Measurements from ENCODE around the gene NRBF2. TPM values are rescaled to one million over a fixed set of nuclear protein-coding genes. Genes with fewer than 3 reads are reported as not detected.

NRBF2 gene
- polyA plus RNA-seq, 3 donors = 13.6 to 38.1 (median 17.9) TPM

DNA sequence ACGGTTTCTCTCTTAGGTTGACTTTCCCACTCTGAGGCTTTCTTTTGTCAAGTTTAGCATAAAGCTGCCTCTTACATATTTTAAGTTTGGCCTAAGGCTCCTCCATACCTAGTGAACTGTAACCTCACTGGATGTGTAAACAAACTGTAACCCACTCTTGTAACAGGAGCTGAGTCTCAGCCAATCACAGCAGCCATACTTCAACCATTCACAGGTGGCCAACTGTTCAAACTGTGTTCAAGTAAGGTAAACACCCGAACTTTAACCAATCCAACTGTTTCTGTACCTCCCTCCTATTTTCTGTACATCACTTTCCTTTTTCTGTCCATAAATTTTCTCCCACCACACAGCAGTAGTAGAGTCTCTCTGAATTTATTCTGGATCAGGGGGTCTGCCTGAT is 7.7 kb upstream of the NRBF2 start:
- Mint-ChIP-seq H3K4me3 (no peak overlapping the region), H3K27ac (no peak overlapping the region)

DNA sequence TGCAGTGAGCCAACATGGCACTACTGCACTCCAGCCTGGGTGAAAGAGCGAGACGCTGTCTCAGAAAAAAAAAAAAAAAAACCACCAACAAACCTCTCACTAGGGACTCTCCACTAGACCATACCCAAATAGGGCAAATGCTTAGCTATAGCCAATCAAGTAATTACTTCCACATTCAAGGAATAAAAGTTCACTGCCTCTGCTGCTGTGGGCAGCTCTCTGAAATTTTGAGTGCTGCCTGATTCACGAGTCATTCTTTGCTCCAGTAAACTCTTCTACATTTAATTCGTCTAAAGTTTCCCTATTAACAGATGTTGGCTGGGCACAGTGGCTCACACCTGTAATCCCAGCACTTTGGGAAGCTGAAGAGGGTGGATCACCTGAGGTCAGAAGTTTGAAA is 4.7 kb upstream of the NRBF2 start:
- intact Hi-C loops (cut with micrococcal nuclease) = no loop called here
- Mint-ChIP-seq H3K9me3 (peaks cover 5 to 14% (median 9%) of the 10 kb centered on the region in 7 donors), H3K27me3 (ENCODE audit: low read depth in 3 of 3) (peaks cover 3 to 18% (median 4%) of the 10 kb centered on the region in 3 donors), H3K27ac (peak overlapping the region in 1 of 7 donors; percentile 6), H3K4me3 (no peak overlapping the region), H3K4me1 (peaks cover 7% of the 10 kb centered on the region), H3K36me3 (no peaks in the 10 kb centered on the region)
- peaks cover 0 to 5% of the 10 kb centered on the region in 2 donors for H3K9me3 ChIP-seq (replicated peaks in 1 of 2; ENCODE audit: control insufficient read depth in 1 of 2, insufficient read depth in 1 of 2, low read length in 2 of 2)
- TF ChIP-seq, protein P1, sequence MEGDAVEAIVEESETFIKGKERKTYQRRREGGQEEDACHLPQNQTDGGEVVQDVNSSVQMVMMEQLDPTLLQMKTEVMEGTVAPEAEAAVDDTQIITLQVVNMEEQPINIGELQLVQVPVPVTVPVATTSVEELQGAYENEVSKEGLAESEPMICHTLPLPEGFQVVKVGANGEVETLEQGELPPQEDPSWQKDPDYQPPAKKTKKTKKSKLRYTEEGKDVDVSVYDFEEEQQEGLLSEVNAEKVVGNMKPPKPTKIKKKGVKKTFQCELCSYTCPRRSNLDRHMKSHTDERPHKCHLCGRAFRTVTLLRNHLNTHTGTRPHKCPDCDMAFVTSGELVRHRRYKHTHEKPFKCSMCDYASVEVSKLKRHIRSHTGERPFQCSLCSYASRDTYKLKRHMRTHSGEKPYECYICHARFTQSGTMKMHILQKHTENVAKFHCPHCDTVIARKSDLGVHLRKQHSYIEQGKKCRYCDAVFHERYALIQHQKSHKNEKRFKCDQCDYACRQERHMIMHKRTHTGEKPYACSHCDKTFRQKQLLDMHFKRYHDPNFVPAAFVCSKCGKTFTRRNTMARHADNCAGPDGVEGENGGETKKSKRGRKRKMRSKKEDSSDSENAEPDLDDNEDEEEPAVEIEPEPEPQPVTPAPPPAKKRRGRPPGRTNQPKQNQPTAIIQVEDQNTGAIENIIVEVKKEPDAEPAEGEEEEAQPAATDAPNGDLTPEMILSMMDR (IDR thresholded peaks at IDR 0.05) = no peak
- peaks cover 3% of the 10 kb centered on the region for H3K79me2 ChIP-seq (ENCODE audit: insufficient read depth, low read length)
- no peaks in the 10 kb centered on the region for H3K36me3 ChIP-seq (replicated peaks in 1 of 2; ENCODE audit: control insufficient read depth in 1 of 2, insufficient read depth in 2 of 2, low read length in 2 of 2)
- DNase-seq = no peak
- H3K4me3 ChIP-seq (replicated peaks in 1 of 3; ENCODE audit: low read depth in 2 of 3, low read length in 3 of 3) = no peak overlapping the region
- no peak overlapping the region for H3K27ac ChIP-seq (ENCODE audit: low read depth in 1 of 2, low read length in 2 of 2)
- WGBS (ENCODE audit: insufficient coverage) = 80% methylated on average over 1 of the region's 4 CpGs
- peaks cover 5% of the 10 kb centered on the region in 2 donors for H3K4me1 ChIP-seq (ENCODE audit: control insufficient read depth in 1 of 2, insufficient read depth in 2 of 2, low read length in 2 of 2)
- no peak overlapping the region for H3K9ac ChIP-seq (ENCODE audit: insufficient read depth, low read length, poor library complexity, severe bottlenecking)
- no peaks in the 10 kb centered on the region for H3K27me3 ChIP-seq (ENCODE audit: control insufficient read depth in 2 of 2, insufficient read depth in 2 of 2, low read length in 2 of 2)
- no peaks in the 10 kb centered on the region for H4K20me1 ChIP-seq (ENCODE audit: insufficient read depth, low read length)
- no peak overlapping the region for H3K4me2 ChIP-seq (replicated peaks; ENCODE audit: extremely low read depth, low read length, poor library complexity, severe bottlenecking)
- no peak overlapping the region for H2AFZ ChIP-seq (ENCODE audit: insufficient read depth, low read depth, low read length, poor library complexity, severe bottlenecking)

More for the DNA sequence above, 7.7 kb upstream of the NRBF2 start:
- peaks cover 0 to 1% (median 0%) of the 10 kb centered on the region in 7 donors for H3K9me3 Mint-ChIP-seq
- H3K27me3 Mint-ChIP-seq (ENCODE audit: low read depth in 3 of 3) = peaks cover 4 to 19% (median 4%) of the 10 kb centered on the region in 3 donors
- no peaks in the 10 kb centered on the region for H3K4me1 Mint-ChIP-seq
- no peak overlapping the region for H3K4me2 ChIP-seq (replicated peaks; ENCODE audit: extremely low read depth, low read length, poor library complexity, severe bottlenecking)
- 100% methylated on average over 1 of the region's 2 CpGs for WGBS (ENCODE audit: insufficient coverage)
- no peaks in the 10 kb centered on the region for H4K20me1 ChIP-seq (ENCODE audit: insufficient read depth, low read length)
- no peaks in the 10 kb centered on the region for H3K4me1 ChIP-seq (ENCODE audit: control insufficient read depth in 1 of 2, insufficient read depth in 2 of 2, low read length in 2 of 2)
- no peaks in the 10 kb centered on the region for H3K79me2 ChIP-seq (ENCODE audit: insufficient read depth, low read length)
- H3K27ac ChIP-seq (ENCODE audit: low read depth in 1 of 2, low read length in 2 of 2) = no peak overlapping the region
- H3K27me3 ChIP-seq (ENCODE audit: control insufficient read depth in 2 of 2, insufficient read depth in 2 of 2, low read length in 2 of 2) = no peaks in the 10 kb centered on the region
- no peak overlapping the region for H3K4me3 ChIP-seq (replicated peaks in 1 of 3; ENCODE audit: low read depth in 2 of 3, low read length in 3 of 3)
- no peaks in the 10 kb centered on the region for H3K36me3 ChIP-seq (replicated peaks in 1 of 2; ENCODE audit: control insufficient read depth in 1 of 2, insufficient read depth in 2 of 2, low read length in 2 of 2)
- H2AFZ ChIP-seq (ENCODE audit: insufficient read depth, low read depth, low read length, poor library complexity, severe bottlenecking) = no peak overlapping the region
- no peak overlapping the region for H3K9ac ChIP-seq (ENCODE audit: insufficient read depth, low read length, poor library complexity, severe bottlenecking)
- no peaks in the 10 kb centered on the region for H3K36me3 Mint-ChIP-seq
- intact Hi-C loops (cut with micrococcal nuclease) = no loop called here
- H3K9me3 ChIP-seq (replicated peaks in 1 of 2; ENCODE audit: control insufficient read depth in 1 of 2, insufficient read depth in 1 of 2, low read length in 2 of 2) = no peaks in the 10 kb centered on the region
- TF ChIP-seq, protein P1 (IDR thresholded peaks at IDR 0.05) = no peak
- no peak for DNase-seq

Measured in CD14-positive monocyte (primary cell).